ENCODE measurements around the gene OVCA2.

OVCA2 gene

DNA sequence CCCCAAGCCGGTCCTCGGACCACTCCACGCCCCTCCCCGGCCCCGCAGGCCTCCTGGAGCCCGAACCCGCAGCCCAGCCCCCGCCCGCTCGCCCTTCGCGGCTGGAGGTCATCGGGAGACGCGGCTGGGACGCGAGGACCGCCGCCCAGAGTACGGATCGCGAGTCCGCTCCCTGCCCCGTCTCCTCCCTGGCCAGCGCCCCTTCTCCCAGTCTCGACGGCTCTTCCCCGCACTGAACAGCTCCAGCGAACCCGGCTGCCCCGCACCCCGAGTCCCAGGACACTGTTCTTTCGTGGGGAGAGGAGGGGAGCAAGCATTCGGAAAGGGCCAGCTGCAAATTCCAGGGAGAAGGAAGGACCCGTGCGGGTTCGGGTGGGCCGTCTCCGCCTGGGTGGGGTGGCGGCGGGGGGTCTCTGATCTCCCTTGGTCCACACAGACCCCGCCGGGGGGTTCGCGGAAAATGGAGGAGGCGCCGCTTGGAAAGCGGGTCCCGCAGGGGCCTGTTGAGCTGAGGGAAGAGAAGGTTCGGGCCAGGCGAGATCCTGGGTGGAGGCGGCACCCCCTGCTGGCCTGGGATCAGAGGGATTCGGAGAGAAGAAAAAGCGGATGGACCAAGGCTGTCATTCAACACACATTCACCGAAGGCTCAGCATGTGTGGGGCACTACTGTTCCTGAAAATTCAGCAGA, 16.1 kb upstream of the OVCA2 start (continued):
- peak; percentile 6; the same call in 1 of the 2 replicates for TF ChIP-seq PRDM10 (tag by site-specific recombination; IDR thresholded peaks at IDR 0.05)
- TF ChIP-seq ZBTB8A (tag by site-specific recombination; IDR thresholded peaks at IDR 0.05), result peak; percentile 37; the same call in 1 of the 2 replicates
- TF ChIP-seq, protein P1, sequence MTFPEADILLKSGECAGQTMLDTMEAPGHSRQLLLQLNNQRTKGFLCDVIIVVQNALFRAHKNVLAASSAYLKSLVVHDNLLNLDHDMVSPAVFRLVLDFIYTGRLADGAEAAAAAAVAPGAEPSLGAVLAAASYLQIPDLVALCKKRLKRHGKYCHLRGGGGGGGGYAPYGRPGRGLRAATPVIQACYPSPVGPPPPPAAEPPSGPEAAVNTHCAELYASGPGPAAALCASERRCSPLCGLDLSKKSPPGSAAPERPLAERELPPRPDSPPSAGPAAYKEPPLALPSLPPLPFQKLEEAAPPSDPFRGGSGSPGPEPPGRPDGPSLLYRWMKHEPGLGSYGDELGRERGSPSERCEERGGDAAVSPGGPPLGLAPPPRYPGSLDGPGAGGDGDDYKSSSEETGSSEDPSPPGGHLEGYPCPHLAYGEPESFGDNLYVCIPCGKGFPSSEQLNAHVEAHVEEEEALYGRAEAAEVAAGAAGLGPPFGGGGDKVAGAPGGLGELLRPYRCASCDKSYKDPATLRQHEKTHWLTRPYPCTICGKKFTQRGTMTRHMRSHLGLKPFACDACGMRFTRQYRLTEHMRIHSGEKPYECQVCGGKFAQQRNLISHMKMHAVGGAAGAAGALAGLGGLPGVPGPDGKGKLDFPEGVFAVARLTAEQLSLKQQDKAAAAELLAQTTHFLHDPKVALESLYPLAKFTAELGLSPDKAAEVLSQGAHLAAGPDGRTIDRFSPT (tag by site-specific recombination; IDR thresholded peaks at IDR 0.05), result no peak
- no peak for TF ChIP-seq ZNF623 (tag by site-specific recombination; IDR thresholded peaks at IDR 0.05)
- TF ChIP-seq ZNF223 (tag by site-specific recombination; IDR thresholded peaks at IDR 0.05), result no peak
- TF ChIP-seq OSR2 (tag by site-specific recombination; IDR thresholded peaks at IDR 0.05), result no peak
- no peak for TF ChIP-seq ZBTB48 (tag by site-specific recombination; IDR thresholded peaks at IDR 0.05)
- no peak for TF ChIP-seq ZNF354C (tag by site-specific recombination; IDR thresholded peaks at IDR 0.05; ENCODE audit: borderline replicate concordance, low read depth)
- TF ChIP-seq KLF16 (tag by site-specific recombination; IDR thresholded peaks at IDR 0.05), result no peak
- TF ChIP-seq KLF10 (tag by site-specific recombination; IDR thresholded peaks at IDR 0.05), result no peak
- peak; percentile 72 for TF ChIP-seq CTCF (tag by site-specific recombination; IDR thresholded peaks at IDR 0.05)
- TF ChIP-seq ZNF416 (tag by site-specific recombination; IDR thresholded peaks at IDR 0.05), result no peak
- TF ChIP-seq ZNF629 (tag by site-specific recombination; IDR thresholded peaks at IDR 0.05), result 0 out of 2 replicates have a peak, but pooled peaks have one; percentile 2
- no peak for TF ChIP-seq OVOL3 (tag by site-specific recombination; IDR thresholded peaks at IDR 0.05)
- no peak for TF ChIP-seq ZNF664 (tag by site-specific recombination; IDR thresholded peaks at IDR 0.05)
- TF ChIP-seq PRDM6 (tag by site-specific recombination; IDR thresholded peaks at IDR 0.05), result no peak
- TF ChIP-seq EGR2 (tag by site-specific recombination; IDR thresholded peaks at IDR 0.05; ENCODE audit: low read depth), result 0 out of 2 replicates have a peak, but pooled peaks have one; percentile 10
- peak; percentile 36 for TF ChIP-seq ZBTB17 (tag by site-specific recombination; IDR thresholded peaks at IDR 0.05)
- peak; percentile 2; the same call in 1 of the 2 replicates for TF ChIP-seq KLF9 (tag by site-specific recombination; IDR thresholded peaks at IDR 0.05; ENCODE audit: low read depth)
- TF ChIP-seq, protein P2, sequence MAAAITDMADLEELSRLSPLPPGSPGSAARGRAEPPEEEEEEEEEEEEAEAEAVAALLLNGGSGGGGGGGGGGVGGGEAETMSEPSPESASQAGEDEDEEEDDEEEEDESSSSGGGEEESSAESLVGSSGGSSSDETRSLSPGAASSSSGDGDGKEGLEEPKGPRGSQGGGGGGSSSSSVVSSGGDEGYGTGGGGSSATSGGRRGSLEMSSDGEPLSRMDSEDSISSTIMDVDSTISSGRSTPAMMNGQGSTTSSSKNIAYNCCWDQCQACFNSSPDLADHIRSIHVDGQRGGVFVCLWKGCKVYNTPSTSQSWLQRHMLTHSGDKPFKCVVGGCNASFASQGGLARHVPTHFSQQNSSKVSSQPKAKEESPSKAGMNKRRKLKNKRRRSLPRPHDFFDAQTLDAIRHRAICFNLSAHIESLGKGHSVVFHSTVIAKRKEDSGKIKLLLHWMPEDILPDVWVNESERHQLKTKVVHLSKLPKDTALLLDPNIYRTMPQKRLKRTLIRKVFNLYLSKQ (tag by site-specific recombination; IDR thresholded peaks at IDR 0.05; ENCODE audit: borderline replicate concordance), result no peak
